HG02571 (cell line): ENCODE results near the gene TRAPPC14.

Experiments
- ATAC-seq: cut with Tn5 transposase; IDR thresholded peaks from one replicate; pipeline ENCODE4 v1.9.1; 2021; ENCODE audit warnings: mild to moderate bottlenecking, moderate library complexity; ENCODE audit not compliant: unreplicated experiment

Gene TRAPPC14

DNA sequence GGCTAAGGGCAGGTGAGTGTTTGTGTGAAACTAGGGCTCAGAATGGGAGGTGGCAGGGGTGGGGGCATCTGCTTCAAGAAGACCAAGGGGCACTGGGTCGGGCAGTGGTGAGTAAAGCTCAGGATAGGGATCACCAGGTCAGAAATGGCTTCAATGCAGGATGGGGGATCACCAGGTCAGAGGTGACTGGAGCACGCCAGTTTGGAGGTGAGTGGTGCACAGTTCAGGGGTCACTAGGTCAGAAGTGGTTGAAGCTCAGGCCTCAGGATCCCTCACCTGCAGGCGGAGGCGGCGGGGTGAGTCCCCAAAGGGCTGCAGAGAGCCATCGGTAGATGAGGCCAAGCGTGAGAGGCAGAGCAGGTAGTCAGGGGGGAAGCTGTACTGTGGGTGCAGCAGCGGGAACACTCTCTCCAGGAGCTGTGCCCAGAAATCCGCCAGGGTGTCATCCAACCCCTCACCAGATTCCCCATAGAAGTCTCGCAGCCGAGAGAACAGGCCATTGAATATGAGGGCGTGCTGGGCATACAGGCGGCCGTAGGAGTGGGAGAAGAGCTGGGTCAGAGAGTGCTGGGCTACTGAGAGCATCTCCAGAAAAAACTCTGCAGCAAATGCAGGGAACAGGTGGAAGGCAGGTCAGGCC is 16.9 kb upstream of the TRAPPC14 start:
- no peak for ATAC-seq

DNA sequence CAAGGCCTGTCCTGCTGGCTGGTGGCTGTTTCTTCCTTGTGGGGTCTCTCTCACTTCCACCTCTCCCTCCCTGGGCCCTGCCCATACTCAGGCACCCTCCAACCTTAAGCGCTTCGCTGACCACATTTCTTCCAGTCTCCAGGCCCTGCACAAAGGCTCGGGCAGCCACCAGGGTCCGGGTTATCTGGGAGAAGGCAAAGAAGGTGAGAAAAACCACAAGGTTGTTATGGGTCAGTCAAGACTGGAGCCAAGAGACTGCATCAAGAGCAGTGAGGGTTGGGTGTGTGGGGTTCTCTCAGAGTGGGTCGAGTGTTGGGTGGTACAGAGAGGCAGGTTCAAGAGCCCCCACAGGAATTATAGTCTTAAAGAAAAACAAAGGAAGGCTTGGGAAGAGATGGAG is 16.1 kb upstream of the TRAPPC14 start:
- ATAC-seq, result no peak

- no peak for ATAC-seq
Measured at GRCh38 chr7:100173806-100174495, 15.4 kb upstream of the TRAPPC14 start.

DNA sequence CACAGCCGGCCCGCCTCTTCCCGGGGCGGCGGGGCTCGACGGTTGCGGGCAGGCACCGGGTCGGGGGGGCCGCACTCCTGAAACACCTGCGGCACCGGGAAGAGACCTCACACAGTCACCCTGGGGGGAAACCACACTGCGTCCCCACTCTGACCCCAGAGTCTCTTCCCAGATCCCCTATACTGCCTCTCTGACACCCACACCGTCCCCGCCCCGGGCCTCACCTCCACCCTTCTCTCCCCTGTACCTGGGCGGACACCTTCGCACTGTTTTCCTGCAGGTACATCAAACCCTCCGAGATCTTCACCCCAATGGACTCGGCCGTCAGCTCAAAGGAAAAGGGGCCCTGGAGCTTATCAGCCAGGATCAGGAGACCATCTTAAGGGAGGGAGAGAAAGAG is 13.3 kb upstream of the TRAPPC14 start:
- ATAC-seq, result no peak

DNA sequence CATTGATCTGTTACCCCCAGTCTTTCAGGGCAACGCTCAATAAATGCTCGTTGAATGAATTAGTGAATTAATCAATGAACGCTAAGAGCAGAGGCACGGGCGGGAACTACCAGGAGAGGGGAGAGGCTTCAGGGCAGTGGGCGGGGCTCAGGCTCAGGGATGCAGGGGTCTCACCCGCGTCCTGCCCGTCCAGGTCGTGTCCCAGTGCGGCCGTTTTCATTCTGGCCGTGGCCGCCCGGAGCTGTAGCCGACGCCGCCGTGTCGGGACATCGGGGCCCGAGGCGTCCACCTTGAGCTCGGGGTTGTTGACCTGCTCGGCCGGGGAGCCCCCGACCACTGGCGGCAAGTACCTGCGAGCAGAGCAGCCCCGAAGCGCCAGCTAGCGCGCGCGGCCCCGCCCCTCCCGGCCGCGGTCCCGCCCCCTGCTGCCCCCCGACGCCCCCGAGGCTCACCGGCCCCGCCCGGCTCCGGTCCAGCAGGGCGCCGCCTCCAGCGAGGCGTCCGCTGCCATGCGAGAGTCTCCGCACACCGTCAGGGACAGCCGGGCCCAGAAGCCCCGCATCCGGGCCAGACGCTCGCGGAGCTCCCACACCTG is 12.7 kb upstream of the TRAPPC14 start:
- ATAC-seq, result no peak

GRCh38 chr7:100170101-100170897 is 11.8 kb upstream of the TRAPPC14 start:
- ATAC-seq, result no peak

DNA sequence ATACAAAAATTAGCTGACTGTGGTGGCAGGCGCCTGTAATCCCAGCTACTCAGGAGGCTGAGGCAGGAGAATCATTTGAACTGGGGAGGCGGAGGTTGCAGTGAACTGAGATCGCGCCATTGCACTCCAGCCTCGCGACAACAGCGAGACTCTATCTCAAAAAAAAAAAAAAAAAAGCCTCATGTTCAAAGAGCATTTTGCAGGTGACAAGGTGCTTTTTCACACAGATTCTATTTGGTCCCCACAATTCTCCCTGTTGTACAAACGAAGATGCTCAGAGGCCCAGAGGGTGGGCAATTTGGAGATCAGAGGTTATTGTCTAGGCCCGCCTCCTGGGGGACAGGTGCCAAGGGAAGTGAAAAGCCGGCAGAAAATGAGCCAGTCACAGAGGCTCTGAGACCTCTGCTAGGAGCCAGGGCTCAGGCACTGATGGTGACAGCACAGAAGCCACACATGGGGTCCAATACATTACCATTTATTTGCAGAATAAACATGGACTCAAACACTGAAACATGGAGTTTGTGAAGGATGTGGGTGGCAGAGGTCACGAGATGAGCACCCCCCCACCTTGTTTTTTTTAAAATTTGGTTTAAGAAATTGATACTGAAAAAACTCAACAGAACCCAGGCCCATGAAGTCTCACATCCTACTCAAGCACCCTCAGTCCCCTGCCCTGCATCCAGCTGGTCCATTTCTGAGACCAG is 10.8 kb upstream of the TRAPPC14 start:
- ATAC-seq, result no peak

DNA sequence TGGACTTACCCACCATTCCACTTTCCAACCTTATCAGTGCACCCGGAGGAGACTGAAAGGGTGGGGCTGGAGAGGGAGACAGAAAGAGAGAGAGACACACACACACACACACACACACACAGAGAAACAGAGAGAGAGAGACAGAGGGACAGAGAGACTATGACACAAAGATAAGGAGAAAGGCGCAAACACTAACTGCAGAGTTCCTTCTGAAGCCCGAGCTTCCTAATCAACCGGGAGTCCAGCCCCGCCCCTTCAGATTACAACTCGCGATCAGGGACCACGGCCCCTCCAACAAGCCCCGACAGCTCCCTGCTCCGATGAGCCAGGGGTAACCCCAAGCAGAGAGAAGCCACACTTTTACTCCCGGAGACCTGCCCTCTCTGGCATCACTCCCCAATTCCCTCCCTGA is 9.4 kb upstream of the TRAPPC14 start:
- no peak for ATAC-seq

GRCh38 chr7:100166970-100167911 is 8.7 kb upstream of the TRAPPC14 start:
- no peak for ATAC-seq

- no peak for ATAC-seq
Measured at GRCh38 chr7:100166317-100166940, 7.9 kb upstream of the TRAPPC14 start.

- no peak for ATAC-seq
Measured at GRCh38 chr7:100163871-100164270, 5.3 kb upstream of the TRAPPC14 start.

DNA sequence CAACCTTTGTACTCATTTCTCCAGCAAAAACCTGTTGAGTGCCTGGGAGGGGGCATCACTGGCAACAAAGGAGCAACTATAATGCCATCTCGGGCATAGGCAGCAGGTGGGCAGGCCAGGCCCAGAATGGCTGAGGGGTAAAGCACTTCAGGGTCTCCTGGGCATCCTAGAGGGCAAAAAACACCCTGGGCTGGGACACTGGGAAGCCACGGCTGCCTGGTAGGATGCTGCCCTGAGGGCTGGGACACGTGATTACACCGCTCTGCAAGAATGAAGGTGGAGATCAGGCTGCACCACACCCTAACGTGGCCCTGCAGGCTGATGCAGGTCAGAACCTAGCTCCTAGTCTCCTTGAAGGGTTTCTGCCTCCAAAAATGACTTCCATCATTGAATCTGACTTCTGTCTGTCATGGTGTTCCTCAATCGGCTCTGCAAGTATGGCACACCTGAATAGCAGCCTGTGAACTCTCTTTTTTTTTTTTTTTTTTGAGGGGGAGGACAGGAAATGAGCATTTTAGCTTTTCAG is 4.5 kb upstream of the TRAPPC14 start:
- ATAC-seq, result no peak

GRCh38 chr7:100160067-100160466 is 1.5 kb upstream of the TRAPPC14 start:
- no peak for ATAC-seq

- no peak for ATAC-seq
Measured at GRCh38 chr7:100159099-100159623, 638 bp upstream of the TRAPPC14 start.

DNA sequence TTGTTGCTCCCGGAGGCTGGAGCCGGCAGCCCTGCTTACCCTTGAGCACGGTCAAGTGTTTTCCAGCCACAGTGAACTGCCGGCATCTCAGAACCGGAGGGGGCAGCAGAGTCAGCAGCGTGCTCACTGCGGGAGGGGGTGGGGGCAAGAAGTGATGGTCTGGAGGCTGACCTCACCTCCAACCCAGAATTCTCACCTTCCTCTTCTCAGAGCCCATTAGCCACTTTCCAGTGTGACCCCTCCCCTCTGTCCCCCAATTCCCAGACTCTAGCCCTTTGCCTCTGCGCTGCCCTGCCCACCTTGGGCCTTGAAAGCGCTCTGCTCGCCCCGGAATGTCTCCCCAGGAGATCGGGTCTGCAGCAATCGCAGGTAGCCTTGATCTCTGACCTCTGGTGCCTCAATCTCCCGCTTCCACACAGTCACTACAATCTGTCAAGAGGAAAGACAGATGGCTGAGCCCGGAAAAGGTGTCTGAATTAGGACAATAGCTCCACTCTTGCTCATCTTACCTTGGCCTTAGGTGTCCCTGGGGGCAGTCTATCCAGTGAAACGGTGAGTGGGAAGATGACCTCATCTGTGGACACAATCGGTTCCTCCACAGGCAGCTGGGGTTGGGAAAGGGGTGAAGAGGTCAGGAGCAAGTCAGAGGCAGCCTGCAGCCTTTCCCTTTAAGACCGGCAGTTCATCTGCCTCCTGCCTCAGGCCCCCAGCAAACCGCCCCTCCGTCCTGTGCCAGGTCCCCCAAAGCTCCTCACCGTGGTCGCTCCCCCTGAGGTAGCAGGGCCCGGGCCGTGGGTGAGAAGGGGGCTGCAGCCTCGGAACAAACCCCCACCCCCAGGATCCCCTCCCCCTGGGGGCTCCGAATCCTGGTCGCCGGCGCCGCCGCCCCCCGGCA is 942 bp downstream of the TRAPPC14 start:
- ATAC-seq, result no peak

DNA sequence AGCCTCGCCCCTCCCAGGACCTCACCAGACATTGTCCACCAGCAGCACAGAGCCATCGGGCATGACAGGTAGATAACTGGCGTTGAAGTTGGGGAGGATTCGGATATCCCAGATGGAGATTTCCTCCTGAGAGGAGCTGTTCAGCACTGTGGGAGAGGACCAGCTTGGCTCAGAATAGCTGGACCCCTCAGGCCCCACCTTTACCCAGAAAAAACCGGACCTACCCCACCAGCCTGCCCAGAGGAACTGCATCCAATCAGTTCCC is 1.5 kb downstream of the TRAPPC14 start:
- no peak for ATAC-seq

DNA sequence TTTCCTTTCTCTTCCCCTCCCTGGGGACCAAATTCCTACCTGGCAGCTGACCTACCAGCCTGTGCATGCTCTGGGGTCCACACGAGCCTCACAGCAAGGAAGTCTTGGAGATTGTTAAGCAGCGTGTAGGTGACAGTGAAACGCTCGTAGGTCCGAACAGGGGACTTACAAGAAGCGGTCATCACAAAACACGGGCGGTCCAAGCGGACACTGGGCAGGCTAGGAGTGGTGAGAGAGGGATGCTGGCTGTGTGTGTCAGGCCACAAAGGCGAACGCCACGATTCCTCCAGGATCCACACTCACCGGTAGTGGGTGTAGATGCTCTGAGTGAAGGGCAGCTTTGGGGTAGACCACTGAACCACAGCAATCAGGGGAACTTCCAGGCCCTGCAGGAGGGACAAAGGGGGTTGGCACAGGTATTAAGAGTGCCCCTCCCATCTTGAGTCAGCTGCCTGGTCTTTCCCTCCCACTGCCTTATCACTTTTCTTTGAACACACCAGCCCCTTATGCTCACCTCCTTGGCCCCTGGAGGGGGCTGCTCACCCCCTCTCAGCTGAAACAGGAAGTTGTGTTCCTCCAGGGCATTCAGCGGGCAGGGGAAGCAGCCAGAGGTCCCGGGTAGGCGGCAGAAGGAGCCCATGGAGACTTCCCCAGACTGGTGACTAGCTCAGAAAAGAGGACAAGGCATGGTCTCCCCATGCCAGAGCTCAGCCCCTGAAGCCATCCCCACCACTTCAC is 2.0 kb downstream of the TRAPPC14 start:
- no peak for ATAC-seq
